Activated naive CD4-positive, alpha-beta T cell treated with anti-CD3 and anti-CD28 coated beads, Interleukin-2, amount 50 U/mL, for 72 hours (primary cell): ENCODE results near the gene CELSR2. TPM values are rescaled to one million over a fixed set of nuclear protein-coding genes. Genes with fewer than 3 reads are reported as not detected.

Experiments used
- total RNA-seq, 2 donors: library from RNA; stranded (reverse); gene quantifications; one replicate each; pipeline ENCODE4 v1.2.3, GENCODE V29; 2022

The CELSR2 gene
- total RNA-seq, 2 donors from 2014 or later = 0.39 to 3.9 TPM

Other genes starting within 250 kb of the CELSR2 start
- 10 to 100 TPM in 1 of 2 donors, 1 to 10 TPM in 1; 7.9 to 11.5 TPM for gene WDR47, start 207.4 kb upstream of the CELSR2 start, total RNA-seq
- 10 to 100 TPM; 15.4 to 49.0 TPM for gene TAF13, start 173.5 kb upstream of the CELSR2 start, total RNA-seq
- gene TMEM167B, start 158.8 kb upstream of the CELSR2 start, total RNA-seq = 10 to 100 TPM; 24.0 to 54.9 TPM
- 10 to 100 TPM in 1 of 2 donors, 1 to 10 TPM in 1; 5.7 to 15.0 TPM for gene ELAPOR1, start 135.4 kb upstream of the CELSR2 start, total RNA-seq
- 100 to 1,000 TPM; 179 to 273 TPM for gene SARS1, start 35.6 kb upstream of the CELSR2 start, total RNA-seq
- 10 to 100 TPM; 20.5 to 23.9 TPM for gene PSRC1, start 33.6 kb downstream of the CELSR2 start, total RNA-seq
- not detected for gene MYBPHL, start 57.5 kb downstream of the CELSR2 start, total RNA-seq
- 1 to 10 TPM; 1.5 to 1.8 TPM for gene SORT1, start 148.4 kb downstream of the CELSR2 start, total RNA-seq
- gene PSMA5, start 176.9 kb downstream of the CELSR2 start, total RNA-seq = 100 to 1,000 TPM; 185 to 189 TPM
- gene SYPL2, start 217.0 kb downstream of the CELSR2 start, total RNA-seq = under 1 TPM in 1 of 2 donors, not detected in 1; 0.09 TPM
- gene ATXN7L2, start 234.4 kb downstream of the CELSR2 start, total RNA-seq = 10 to 100 TPM; 11.5 to 21.9 TPM
- 10 to 100 TPM; 11.3 to 14.9 TPM for gene CYB561D1, start 244.6 kb downstream of the CELSR2 start, total RNA-seq